Activated T-cell treated with anti-CD3 and anti-CD28 coated beads, Interleukin-2, amount 50 U/mL, for 48 hours (primary cell): ENCODE results near the gene TSPAN4.

Experiments
- DNase-seq, 2 experiments: peaks; one replicate each; pipeline ENCODE4 v3.0.0-alpha.2; 2020

The TSPAN4 gene

GRCh38 chr11:837189-837989, 5.3 kb upstream of the TSPAN4 start:
- peak in 1 of 2 experiments; percentile 19 for DNase-seq

DNA sequence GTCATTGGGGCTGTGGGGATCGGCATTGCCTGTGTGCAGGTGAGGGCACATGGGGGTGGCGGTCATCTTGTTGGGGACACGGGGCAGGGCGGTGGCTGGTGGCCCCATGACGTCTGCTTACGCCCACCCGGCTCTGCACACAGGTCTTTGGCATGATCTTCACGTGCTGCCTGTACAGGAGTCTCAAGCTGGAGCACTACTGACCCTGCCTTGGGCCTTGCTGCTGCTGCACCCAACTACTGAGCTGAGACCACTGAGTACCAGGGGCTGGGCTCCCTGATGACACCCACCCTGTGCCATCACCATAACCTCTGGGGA, 4.7 kb upstream of the TSPAN4 start:
- DNase-seq, result no peak

DNA sequence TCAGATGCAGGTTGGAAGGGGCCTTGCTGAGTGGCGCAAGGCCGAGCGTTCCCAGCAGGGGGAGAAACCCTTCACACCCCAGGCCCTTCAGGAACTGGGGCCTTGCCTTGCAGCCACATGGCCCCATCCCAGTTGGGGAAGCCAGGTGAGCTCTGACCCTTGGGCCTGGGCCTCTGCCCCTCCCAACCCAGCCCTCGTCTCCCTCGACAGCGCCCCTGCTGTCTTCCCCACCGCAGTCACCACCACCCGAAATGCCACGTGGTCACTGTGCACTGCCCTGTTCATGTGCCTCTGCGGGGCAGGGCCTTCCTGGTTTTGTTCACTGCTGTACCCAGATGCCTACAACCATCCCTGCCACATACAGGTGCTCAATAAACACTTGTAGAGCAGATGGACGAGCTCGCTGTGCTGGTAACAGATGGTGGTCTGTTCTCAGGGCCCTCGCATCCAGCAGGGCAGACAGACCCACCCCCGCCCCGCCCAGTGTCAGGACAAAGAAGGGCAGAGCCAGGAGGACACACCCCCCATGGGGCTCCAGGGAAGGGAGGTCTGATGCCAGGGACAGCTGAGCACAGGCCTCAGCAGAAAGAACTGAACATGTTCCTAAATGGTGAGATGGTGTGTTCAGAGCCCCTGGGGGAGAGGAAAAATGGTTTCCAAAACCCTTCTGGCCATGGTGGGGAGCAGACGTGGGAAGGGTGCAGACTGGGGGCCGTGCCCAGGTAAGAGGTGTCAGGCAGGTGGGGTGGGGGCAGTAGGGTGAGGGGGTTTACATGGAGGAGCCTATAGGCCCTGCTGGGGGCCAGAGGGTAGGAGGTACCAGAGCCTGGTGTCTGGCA, 4.0 kb upstream of the TSPAN4 start:
- no peak for DNase-seq

DNA sequence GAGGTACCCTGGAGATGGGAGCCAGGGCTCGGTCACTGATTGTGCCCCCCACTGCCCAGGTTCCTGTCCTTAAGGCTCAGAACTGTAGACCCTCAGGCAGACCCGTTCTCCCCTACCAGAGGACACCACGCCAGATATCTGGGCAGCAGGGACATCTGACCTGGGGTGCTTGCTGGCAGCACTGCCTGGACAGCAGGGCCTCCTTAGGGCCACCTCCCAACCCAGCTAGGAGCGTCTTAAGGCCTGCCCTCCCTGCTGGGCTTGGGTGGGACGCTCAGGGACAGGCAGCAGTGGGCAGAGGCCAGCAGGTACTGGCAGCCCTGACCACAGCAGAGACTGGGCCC, 3.4 kb upstream of the TSPAN4 start:
- DNase-seq, result no peak

DNA sequence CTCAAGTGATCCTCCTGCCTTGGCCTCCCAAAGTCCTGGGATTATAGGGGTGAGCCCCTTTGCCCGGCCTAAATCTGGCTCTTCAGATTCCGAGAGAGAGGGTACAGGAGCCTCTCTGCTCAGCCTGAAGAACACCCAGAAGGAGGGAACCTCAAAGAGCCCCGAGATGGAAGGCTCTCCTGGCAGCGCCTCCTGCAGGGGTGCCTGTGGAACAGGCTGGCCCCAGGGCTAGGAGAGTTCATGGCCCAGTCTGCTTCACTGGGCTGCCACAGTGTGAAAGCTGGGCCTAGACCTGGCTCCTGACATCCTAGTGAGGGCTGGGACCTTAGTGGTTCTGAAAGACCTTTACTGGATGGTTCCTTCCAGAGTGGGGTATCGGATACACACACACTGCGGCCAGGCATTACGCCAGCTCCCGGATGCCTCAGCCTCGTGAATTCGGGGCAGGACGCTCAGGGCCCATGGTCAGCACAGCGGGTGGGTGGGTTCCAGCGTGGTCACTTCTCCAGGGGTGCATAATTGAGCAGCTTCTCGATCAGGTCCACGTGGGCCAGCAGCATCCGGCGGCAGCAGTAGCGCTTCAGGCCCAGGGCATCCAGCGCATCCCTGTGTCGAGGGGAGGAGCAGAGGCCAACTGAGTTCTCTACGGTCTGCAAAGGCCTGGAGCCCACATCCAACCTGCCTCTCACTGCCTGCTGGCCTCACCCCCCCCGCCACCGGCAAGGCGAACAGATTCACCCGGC, 2.6 kb upstream of the TSPAN4 start:
- no peak for DNase-seq

- peak in 1 of 2 experiments; percentile 44 for DNase-seq
Measured at GRCh38 chr11:841981-842369, 677 bp upstream of the TSPAN4 start.

- DNase-seq, result no peak
Measured at GRCh38 chr11:843086-843734, 558 bp downstream of the TSPAN4 start.

GRCh38 chr11:843818-844692, 1.4 kb downstream of the TSPAN4 start:
- DNase-seq, result no peak

GRCh38 chr11:844693-845644, 2.3 kb downstream of the TSPAN4 start:
- no peak for DNase-seq

DNA sequence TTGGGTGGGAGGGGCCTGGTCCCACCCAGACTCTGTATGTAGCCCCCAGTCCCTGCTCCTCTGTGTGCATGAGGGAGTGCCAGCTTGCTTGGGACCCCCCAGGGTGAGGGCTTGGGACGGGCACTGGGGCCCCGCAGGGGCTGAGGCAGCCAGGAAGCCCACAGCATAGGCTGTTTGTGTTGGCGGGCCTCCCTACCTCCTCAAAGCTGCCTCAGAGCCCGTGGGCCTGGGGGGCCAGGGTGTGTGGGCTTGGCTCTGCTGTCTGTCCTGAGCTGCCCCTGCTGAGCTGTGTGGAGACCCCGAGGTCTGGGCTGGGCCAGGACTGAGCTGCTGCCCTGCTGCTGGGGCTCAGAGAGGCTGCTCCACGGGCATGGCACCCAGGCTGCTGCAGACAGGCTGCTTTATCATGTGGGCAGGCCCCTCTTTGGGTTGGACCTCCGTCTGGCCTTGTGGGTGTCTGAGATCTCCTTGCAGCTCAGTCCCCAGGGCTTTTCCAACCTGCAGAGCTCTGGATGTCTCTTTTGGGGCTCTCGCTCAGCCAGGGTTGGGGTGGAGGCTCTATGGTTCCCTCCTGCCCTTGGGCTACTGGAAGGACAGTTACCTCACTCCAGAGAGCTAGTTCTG, 3.3 kb downstream of the TSPAN4 start:
- DNase-seq, result no peak

GRCh38 chr11:846496-847098, 3.9 kb downstream of the TSPAN4 start:
- DNase-seq, result no peak

GRCh38 chr11:847876-848275, 5.2 kb downstream of the TSPAN4 start:
- no peak for DNase-seq

DNA sequence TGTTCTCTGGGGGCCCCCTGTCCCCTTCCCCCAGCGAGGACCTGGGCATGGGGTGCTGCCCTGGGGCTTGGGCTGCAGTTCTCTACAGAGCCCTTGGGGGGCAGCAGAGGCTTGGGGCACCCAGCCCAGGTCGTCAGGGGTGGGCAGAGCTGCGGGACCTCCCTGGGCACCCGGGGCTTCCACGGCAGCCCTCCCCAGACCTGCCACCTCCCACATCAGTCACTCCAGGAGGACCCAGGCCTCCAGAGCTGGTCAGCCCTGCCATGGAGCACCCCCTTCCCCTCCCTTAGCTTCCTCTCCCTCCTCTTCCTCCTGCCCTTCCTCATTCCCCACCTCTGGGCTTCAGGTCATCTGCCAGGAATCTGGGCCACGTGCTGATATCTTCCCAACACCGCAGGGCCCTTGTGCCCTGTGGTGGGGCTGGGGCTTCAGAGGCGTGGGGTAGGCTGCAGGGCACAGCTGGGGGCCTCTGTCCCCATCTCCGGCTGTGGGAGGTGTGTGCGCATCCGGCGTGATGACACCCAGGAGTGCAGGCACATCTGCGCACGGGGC, 5.8 kb downstream of the TSPAN4 start:
- DNase-seq, result peak; percentile 78 to 82

GRCh38 chr11:849104-849824, 6.6 kb downstream of the TSPAN4 start:
- peak in 1 of 2 experiments; percentile 62 for DNase-seq

DNA sequence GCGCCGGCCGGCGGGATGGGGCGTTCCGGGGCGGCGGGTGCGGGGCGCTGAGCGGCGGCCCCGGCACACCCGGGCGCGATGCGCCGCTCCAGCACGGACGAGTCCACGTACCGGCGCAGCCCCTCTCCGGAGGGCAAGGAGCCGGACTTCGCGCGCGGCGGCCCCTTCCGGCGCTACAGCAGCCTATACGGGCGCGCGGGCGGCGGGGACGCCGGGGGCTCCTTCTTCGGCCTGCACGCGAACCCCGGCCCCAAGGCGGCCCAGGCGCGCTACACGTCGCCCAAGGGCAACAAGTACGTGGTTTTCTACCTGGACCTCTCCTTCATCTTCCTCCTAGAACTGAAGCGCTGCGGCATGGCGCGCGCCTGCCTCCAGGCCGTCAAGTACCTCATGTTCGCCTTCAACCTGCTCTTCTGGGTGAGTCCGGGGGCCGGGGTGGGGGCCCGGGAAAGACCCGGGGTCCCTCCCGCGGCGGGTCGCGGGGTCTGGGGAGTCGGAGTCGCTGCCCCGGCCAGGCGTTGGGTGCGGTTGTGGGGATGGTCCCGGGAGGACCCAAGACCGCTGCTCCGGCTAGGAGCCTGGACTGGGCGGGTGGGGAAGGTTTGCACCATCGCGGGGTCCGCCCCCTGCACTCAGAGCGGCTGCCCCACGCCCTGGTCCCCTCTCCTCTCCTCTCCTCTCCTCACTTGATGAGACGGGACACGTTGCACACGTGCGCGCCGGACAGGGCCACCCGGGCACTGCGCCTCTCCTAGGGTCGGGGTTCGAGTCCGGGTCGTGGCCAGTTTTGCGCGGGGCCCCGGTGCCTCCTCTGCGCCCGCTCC, 7.5 kb downstream of the TSPAN4 start:
- DNase-seq, result no peak

DNA sequence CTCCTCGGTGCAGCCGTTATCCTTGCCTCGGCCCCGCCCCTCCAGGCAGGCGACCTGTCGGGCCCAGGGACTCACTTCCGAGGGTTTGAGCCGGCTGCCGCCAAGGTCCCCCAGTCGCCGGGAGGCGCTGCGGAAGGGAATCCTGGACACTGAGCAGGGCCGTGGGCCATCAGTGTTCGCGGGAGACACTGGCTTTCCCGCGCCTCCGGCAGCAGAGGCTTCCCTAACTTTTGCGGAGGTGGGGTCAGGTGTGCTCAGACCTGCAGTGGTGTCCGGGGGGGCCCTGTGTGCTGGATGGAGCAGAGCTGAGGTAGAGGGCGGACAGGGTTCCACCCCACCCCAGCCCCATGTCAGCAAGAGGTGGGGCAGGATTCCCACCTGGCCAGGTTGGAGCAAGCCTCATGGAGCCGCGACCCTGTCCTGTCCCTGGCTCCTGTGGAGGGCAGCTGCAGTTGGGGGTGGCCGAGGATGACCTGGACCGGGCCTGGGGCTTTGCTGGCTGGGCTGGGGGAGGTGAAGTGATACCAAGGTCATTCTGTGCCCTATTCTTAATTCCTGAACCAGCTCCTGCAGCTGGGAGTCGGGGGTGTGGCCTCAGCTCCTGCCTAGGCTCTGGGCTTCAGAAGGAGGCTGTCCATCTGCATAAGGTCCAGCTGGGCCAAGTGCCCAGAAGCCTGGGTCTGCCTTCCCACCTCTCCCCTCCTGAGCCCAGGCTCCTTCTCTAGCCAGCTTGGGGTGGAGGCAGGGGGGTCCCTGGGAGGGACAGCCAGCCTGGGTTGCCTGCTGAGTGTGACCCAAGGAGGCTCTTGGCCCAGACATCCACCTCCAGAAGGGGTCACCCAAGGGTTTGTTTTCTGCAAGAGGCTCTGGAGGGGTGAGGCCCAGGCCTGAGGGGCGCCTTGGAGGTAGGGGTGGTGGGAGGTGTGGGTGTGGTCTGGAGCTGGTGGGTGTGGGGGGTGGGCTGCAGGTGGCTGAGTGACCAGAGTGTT, 8.4 kb downstream of the TSPAN4 start:
- DNase-seq, result no peak

DNA sequence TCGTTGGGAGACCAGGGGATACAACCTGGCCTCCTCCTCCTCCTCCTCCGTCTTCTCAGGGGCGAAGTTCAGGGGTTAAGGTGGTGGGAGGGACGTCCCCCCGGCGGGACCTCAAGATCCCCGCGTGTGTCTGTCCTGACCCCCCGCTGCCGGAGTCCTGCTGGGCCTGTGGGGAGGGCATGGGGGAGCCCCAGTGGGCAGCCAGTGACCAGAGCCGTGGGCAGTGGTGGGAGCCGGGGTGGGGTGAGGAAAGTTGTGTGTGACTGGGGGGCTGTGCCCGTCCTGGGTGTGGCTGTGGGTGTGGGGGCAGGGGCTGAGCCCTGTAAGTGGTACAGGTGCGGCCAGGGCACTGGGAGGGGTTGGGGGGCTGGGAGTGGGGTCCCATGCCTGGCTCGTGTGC, 10.1 kb downstream of the TSPAN4 start:
- DNase-seq, result no peak
